Thymus (tissue), 11 donors: ENCODE results near the gene HMX3. TPM values are rescaled to one million over a fixed set of nuclear protein-coding genes. Genes with fewer than 3 reads are reported as not detected.
"Not testable (repeated sequence)": the region's sequence is repeated elsewhere in the genome, so short reads cannot be mapped to it uniquely, and the experiment has no call there.

ENCODE experiments used
- DNase-seq, 9 donors: peaks; one replicate each; pipeline ENCODE4 v3.0.0-alpha.2; 2013; ENCODE audit warnings: low spot score in 9 of 9, low read depth in 6 of 9, missing footprints in 1 of 9
- H3K27ac ChIP-seq, 2 donors: one replicate each; pipeline ENCODE4 v1.5.1; 2013; ENCODE audit warnings: control low read depth in 1 of 2, low read depth in 1 of 2, low read length in 1 of 2, mild to moderate bottlenecking in 1 of 2, moderate library complexity in 1 of 2
- H3K27me3 ChIP-seq, 2 donors: one replicate each; pipeline ENCODE4 v1.5.1; 2013; ENCODE audit warnings: low read length in 1 of 2; ENCODE audit not compliant: control insufficient read depth in 2 of 2, insufficient read depth in 1 of 2
- H3K36me3 ChIP-seq, 2 donors: one replicate each; pipeline ENCODE4 v1.5.1; 2013; ENCODE audit warnings: low read length in 1 of 2, mild to moderate bottlenecking in 1 of 2, moderate library complexity in 1 of 2; ENCODE audit not compliant: control insufficient read depth in 2 of 2, insufficient read depth in 2 of 2
- H3K4me1 ChIP-seq, 2 donors: one replicate each; pipeline ENCODE4 v1.5.1; 2013; ENCODE audit warnings: low read length in 2 of 2; ENCODE audit not compliant: control insufficient read depth in 2 of 2, insufficient read depth in 2 of 2
- H3K4me3 ChIP-seq, 2 donors: one replicate each; pipeline ENCODE4 v1.5.1; 2013; ENCODE audit warnings: low read length in 2 of 2, control low read depth in 1 of 2, mild to moderate bottlenecking in 1 of 2
- H3K9me3 ChIP-seq, 2 donors: one replicate each; pipeline ENCODE4 v1.5.1; 2013; ENCODE audit warnings: low read length in 1 of 2, mild to moderate bottlenecking in 1 of 2; ENCODE audit not compliant: control insufficient read depth in 2 of 2, insufficient read depth in 1 of 2
- WGBS: extraction: QIAGEN DNeasy Blood & Tissue Kit; methylation state at CpG from one replicate; pipeline ENCODE4 v1.1.7; 2013; 5-methylcytosine and 5-hydroxymethylcytosine counted together
- polyA plus RNA-seq: library from polyadenylated mRNA; stranded (reverse); fragments of 200-250 nt; gene quantifications from one replicate; pipeline ENCODE4 v1.2.3, GENCODE V29; 2013
- total RNA-seq: library from RNA; stranded (reverse); fragments of 120-200 nt; gene quantifications from one replicate; pipeline ENCODE4 v1.2.4, GENCODE V29; 2013
- donor health status: healthy.

The HMX3 gene
- total and polyA plus RNA-seq, 2 donors: not detected

DNA sequence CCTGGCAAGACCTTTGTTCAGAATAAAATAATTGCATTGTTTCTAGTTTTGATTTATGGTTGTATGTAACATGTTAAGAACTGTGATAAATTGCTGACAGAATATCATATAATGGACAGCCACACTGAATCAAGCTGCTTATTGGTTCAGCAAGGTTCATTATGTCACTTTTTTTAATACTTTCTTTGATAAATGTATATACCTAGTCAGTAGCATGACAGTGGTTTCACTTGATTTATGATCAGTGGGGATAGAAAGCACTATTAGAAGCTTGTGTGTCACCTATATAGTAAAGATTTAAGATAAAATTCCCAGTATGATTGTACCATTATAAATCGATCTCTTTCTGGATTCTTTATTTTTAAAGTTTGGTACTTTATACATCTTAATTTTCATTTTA lies 22.9 kb downstream of the HMX3 start:
- no peak for DNase-seq
- H3K9me3 ChIP-seq: peaks cover 0 to 2% of the 10 kb centered on the region in 2 donors
- no peak overlapping the region for H3K4me3 ChIP-seq
- H3K36me3 ChIP-seq: peaks cover 13 to 51% of the 10 kb centered on the region in 2 donors
- no peak overlapping the region for H3K27ac ChIP-seq
- peaks cover 11 to 26% of the 10 kb centered on the region in 2 donors for H3K4me1 ChIP-seq
- WGBS: 97% methylated on average over 1 of the region's 1 CpG
- no peaks in the 10 kb centered on the region for H3K27me3 ChIP-seq

DNA sequence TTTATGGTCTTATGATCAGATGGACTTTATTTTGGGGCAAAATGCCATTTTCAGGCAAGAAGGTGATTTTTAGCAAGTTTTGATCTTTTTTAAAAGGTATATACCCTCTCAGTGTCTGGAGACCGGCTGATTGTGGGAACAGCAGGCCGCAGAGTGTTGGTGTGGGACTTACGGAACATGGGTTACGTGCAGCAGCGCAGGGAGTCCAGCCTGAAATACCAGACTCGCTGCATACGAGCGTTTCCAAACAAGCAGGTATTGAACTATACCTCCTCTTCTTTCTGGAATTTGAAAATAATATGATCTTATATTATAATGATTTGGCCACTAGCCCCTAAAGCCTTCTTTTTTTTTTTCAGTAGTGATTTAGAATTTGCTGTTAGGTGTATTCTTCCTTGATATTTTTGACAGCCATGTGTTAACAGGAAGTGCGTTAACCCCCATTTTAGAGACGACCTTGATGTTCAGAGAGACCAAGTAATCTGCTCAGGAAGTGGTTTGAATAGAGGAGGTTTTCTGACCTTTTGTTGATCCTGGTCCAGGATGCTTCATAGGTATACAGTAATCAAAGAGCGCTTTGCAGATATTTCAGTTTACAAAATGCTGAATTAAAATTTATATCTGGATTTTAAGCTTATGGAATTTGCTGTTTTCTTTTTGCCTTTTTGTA lies 24.7 kb downstream of the HMX3 start:
- peaks cover 9 to 18% of the 10 kb centered on the region in 2 donors for H3K4me1 ChIP-seq
- no peak overlapping the region for H3K4me3 ChIP-seq
- H3K27ac ChIP-seq: no peak overlapping the region
- H3K9me3 ChIP-seq: no peaks in the 10 kb centered on the region
- peaks cover 20 to 68% of the 10 kb centered on the region in 2 donors for H3K36me3 ChIP-seq
- DNase-seq: peak in 6 of 9 donors; percentile 41 to 80 (median 50)
- WGBS: 77% methylated on average over 11 of the region's 11 CpGs
- no peaks in the 10 kb centered on the region for H3K27me3 ChIP-seq

DNA sequence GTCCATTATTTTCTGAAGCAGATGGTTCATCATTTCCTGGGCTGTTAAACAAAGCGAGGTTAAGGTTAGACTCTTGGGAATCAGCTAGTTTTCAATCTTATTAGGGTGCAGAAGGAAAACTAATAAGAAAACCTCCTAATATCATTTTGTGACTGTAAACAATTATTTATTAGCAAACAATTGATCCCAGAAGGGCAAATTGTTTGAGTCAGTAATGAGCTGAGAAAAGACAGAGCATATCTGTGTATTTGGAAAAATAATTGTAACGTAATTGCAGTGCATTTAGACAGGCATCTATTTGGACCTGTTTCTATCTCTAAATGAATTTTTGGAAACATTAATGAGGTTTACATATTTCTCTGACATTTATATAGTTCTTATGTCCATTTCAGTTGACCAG lies 28.5 kb downstream of the HMX3 start:
- no peaks in the 10 kb centered on the region for H3K9me3 ChIP-seq
- no peak overlapping the region for H3K27ac ChIP-seq
- DNase-seq: no peak
- H3K27me3 ChIP-seq: no peaks in the 10 kb centered on the region
- no peak overlapping the region for H3K4me3 ChIP-seq
- peaks cover 35 to 68% of the 10 kb centered on the region in 2 donors for H3K36me3 ChIP-seq
- WGBS: 97% methylated on average over 2 of the region's 2 CpGs
- H3K4me1 ChIP-seq: peaks cover 6 to 8% of the 10 kb centered on the region in 2 donors

DNA sequence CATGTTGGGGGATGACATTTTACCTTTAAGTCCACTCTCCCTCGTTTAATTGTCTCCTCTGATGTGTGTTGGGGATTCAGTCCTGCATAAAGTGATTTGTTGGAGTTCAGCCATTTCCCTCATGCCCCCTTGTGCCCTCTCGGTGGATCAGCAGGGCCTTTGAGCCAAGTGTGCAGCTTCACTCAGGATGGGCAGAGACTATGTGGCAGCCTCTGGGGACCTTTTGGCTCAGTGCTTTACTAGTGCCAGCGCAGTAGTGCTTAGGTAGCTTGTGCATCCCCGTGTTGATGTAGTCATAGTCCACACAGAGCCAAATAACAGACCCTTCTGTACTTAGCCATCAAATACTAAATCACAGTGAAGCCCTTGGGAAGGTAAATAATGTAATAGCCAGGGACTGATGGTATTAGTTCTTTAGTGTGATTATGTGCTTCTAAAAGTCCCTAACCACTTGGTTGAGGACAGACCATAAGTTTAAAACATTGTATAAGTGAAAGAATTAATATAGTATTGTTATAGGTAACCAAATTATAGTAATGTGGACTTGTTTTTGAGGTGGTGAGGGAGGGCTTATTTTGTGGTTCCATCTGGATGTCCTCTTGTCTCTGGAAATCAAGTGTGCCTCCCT lies 29.8 kb downstream of the HMX3 start:
- Histone ChIP-seq H3K36me3 (peaks cover 40 to 75% of the 10 kb centered on the region in 2 donors), H3K4me3 (no peak overlapping the region), H3K27me3 (no peaks in the 10 kb centered on the region), H3K4me1 (peaks cover 3 to 4% of the 10 kb centered on the region in 2 donors), H3K9me3 (no peaks in the 10 kb centered on the region), H3K27ac (no peak overlapping the region)
- DNase-seq: no peak
- WGBS: 96% methylated on average over 4 of the region's 4 CpGs

DNA sequence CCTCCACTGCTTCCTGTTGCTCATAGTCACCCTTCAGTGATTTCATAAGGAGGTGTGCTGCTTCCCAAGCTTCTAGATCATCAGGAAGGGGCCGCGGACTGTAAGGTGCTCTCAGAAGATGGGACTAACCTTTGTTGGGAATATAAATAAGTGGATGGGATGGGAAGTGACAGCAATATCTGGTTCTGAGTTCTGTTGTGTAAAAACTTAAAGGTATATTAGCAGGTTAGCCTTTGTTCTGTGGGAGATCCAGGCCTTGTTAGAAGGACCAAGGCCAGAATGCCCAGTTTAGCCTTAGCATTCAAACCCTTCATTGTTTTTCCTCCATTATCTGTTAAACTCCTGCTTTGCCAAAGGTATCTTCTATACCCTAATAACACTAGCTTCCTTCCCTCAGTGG lies 30.8 kb downstream of the HMX3 start:
- H3K27me3 ChIP-seq: no peaks in the 10 kb centered on the region
- no peaks in the 10 kb centered on the region for H3K9me3 ChIP-seq
- H3K36me3 ChIP-seq: peaks cover 40 to 76% of the 10 kb centered on the region in 2 donors
- WGBS: 98% methylated on average over 2 of the region's 2 CpGs
- H3K27ac ChIP-seq: no peak overlapping the region
- no peak for DNase-seq
- no peaks in the 10 kb centered on the region for H3K4me1 ChIP-seq
- no peak overlapping the region for H3K4me3 ChIP-seq

DNA sequence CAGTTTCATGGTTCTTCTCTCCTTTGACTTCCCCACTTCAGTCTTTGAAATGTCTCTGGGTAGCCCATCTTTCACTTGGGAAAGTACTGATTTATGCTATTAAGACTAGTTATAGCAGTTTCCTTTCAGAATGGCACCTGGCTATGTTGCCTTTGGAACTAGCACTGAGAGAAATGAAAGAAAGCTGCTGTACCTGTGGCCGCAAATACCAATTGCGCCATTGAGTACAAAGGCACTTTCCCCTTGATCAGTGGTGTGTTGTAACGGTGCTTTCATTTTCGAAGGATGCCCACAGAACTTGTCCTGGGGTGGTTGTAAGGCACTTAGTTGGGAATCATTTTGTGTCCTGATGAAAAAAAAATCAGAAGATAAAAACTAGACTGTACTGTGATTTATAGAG lies 35.2 kb downstream of the HMX3 start:
- Histone ChIP-seq H3K36me3 (peaks cover 25 to 50% of the 10 kb centered on the region in 2 donors), H3K27ac (no peak overlapping the region), H3K9me3 (no peaks in the 10 kb centered on the region), H3K4me3 (no peak overlapping the region), H3K27me3 (no peaks in the 10 kb centered on the region), H3K4me1 (no peaks in the 10 kb centered on the region)
- WGBS: over 99% methylated on average over 4 of the region's 4 CpGs
- no peak for DNase-seq

DNA sequence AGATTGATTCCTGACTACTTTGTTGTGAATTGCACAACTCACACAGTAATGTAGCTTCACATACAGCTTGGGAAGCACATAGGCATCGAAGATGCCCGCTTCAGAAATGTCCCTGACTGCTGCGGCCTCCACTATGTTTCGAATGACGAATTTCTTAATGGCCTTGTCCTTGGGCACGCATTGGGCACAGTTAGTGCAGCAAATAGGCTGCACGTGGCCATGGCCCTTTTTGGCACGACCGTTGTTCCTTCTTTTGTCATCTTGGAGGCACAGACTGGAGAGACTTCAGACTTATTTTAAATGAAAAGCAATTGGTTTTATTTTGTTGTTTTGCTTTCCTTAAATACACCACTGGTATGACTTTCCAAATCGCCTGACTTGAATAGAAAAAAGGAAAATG lies 35.8 kb downstream of the HMX3 start:
- peaks cover 23 to 46% of the 10 kb centered on the region in 2 donors for H3K36me3 ChIP-seq

DNA sequence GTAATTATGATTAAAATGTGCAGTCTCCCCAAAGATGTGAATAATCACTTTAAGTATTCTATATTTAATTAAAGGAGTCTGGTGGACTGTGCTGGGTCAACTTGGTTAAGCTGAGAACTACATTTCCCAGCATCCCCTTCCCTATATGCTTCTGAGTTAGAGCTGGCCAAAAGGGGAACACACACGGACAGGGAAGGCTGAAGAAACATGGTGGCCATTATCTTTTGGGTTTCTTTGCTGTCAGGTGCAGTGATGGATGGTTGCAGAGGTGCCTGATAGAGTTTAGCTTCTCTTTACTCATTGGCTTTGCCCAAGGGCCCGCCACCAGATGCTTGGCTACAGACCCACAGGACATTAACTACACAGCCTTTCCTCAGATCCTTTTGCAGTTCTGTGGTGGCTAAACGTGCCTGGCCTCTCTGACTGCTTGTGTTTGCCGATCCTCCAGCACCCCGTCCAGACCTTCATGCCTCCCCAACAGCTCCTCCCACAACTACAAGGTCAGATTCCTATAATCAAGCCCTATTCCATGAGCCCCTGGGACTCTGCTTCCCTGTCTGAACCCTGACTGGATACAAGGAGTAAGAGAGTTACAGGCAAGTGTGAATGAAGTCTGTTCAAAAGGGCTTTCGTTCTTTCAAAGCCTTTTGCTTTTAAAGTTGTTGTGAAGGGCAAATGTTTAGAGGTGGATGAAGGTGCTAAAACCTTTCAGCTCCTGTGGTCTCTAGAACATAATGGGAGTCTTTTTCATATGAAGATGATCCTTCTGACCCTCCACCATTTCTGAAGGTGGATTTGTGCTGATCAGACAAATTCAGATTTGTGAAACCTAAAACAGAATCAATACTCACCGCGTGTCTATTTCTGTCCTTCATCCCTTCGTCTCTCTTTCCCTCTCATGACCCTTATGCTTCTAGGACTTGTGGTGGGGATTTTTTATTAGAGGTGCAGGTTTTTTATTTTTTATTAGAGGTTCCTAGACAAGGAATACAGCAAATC lies 39.9 kb downstream of the HMX3 start:
- Histone ChIP-seq H3K4me3 (no peak overlapping the region), H3K27ac (no peak overlapping the region), H3K9me3 (no peaks in the 10 kb centered on the region), H3K27me3 (no peaks in the 10 kb centered on the region), H3K36me3 (peaks cover 3 to 28% of the 10 kb centered on the region in 2 donors), H3K4me1 (no peaks in the 10 kb centered on the region)
- 95% methylated on average over 9 of the region's 9 CpGs for WGBS
- DNase-seq: no peak

More for the DNA sequence above, 35.8 kb downstream of the HMX3 start:
- 98% methylated on average over 10 of the region's 10 CpGs for WGBS
- not testable (repeated sequence) for H3K4me1 ChIP-seq, H3K4me3 ChIP-seq, H3K9me3 ChIP-seq, H3K27me3 ChIP-seq, H3K27ac ChIP-seq, DNase-seq

DNA sequence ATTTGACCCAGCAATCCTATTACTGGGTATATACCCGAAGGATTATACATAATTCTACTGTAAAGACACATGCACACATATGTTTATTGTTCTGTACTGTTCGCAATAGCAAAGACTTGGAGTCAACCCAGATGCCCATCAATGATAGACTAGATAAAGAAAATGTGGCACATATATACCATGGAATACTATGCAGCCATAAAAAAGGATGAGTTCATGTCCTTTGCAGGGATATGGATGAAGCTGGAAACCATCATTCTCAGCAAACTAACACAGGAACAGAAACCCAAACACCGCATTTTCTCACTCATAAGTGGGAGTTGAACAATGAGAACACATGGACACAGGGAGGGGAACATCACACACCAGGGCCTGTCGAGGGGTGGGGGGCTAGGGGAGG lies 42.6 kb downstream of the HMX3 start:
- 96% methylated on average over 4 of the region's 4 CpGs for WGBS
- not testable (repeated sequence) for H3K27me3 ChIP-seq, H3K4me3 ChIP-seq, H3K4me1 ChIP-seq, H3K9me3 ChIP-seq, DNase-seq, H3K27ac ChIP-seq
- H3K36me3 ChIP-seq: peaks cover 3 to 19% of the 10 kb centered on the region in 2 donors
